Lung (tissue), 16 donors: Measurements from ENCODE around the gene AGTR2. TPM values are rescaled to one million over a fixed set of nuclear protein-coding genes. Genes with fewer than 3 reads are reported as not detected.
"Not testable (repeated sequence)": the region's sequence is repeated elsewhere in the genome, so short reads cannot be mapped to it uniquely, and the experiment has no call there.

ENCODE experiments used
- ATAC-seq: fragments of 200-7000 bp; cut with Tn5 transposase; one replicate; pipeline ENCODE4 v1.9.1; 2020; ENCODE audit warnings: moderate number of reproducible peaks; ENCODE audit not compliant: insufficient read depth, low FRiP score
- DNase-seq, 3 donors: peaks; one replicate each; pipeline ENCODE4 v3.0.0-alpha.2; 2013 to 2017
- H3K27ac ChIP-seq, 2 donors: one replicate each; pipeline ENCODE4 v1.5.1; 2013; ENCODE audit warnings: mild to moderate bottlenecking in 2 of 2, moderate library complexity in 2 of 2, control low read depth in 1 of 2, inconsistent platforms in 1 of 2, low read depth in 1 of 2, low read length in 1 of 2
- H3K27me3 ChIP-seq, 3 donors: one replicate each; pipeline ENCODE4 v1.5.1; 2013; ENCODE audit warnings: low read length in 2 of 3; ENCODE audit not compliant: control insufficient read depth in 3 of 3, insufficient read depth in 3 of 3
- H3K36me3 ChIP-seq, 4 donors: one replicate each; pipeline ENCODE4 v1.5.1; 2013; ENCODE audit warnings: low read length in 4 of 4, mild to moderate bottlenecking in 1 of 4, moderate library complexity in 1 of 4; ENCODE audit not compliant: control insufficient read depth in 4 of 4, insufficient read depth in 4 of 4
- H3K4me1 ChIP-seq, 5 donors: one replicate each; pipeline ENCODE4 v1.5.1; 2013; ENCODE audit warnings: low read length in 5 of 5, mild to moderate bottlenecking in 2 of 5, moderate library complexity in 1 of 5; ENCODE audit not compliant: control insufficient read depth in 5 of 5, insufficient read depth in 5 of 5
- H3K4me3 ChIP-seq: one replicate; pipeline ENCODE4 v1.5.1; 2013; ENCODE audit warnings: mild to moderate bottlenecking, control low read depth, moderate library complexity
- H3K9ac ChIP-seq, 2 donors: one replicate each; pipeline ENCODE4 v1.5.1; 2013; ENCODE audit warnings: low read length in 2 of 2, control low read depth in 1 of 2; ENCODE audit not compliant: insufficient read depth in 1 of 2
- H3K9me3 ChIP-seq, 4 donors: one replicate each; pipeline ENCODE4 v1.5.1; 2013; ENCODE audit warnings: low read length in 3 of 4, mild to moderate bottlenecking in 1 of 4, moderate library complexity in 1 of 4; ENCODE audit not compliant: control insufficient read depth in 4 of 4, insufficient read depth in 3 of 4
- CTCF ChIP-seq: IDR thresholded peaks from 2 replicates; pipeline ENCODE4 v1.5.1; 2012; ENCODE audit warnings: mild to moderate bottlenecking; ENCODE audit errors: control extremely low read depth, extremely low read depth
- WGBS, 2 donors: extraction: QIAGEN DNeasy Blood & Tissue Kit; methylation state at CpG; one replicate each; pipeline ENCODE4 v1.1.7; 2013; 5-methylcytosine and 5-hydroxymethylcytosine counted together
- long read RNA-seq, 5 donors: transcript quantifications; one replicate each; lab custom pipeline, GENCODE V29; 2026
- polyA plus RNA-seq, 2 donors: library from polyadenylated mRNA; stranded (reverse); fragments of 200-250 nt; gene quantifications; one replicate each; pipeline ENCODE4 v1.2.1, GENCODE V29; 2013
- total RNA-seq, 2 donors: library from RNA; depleted of rRNA in 1 of 2; stranded (reverse); fragments of >200 nt in 1 of 2; gene quantifications; one replicate each; pipeline ENCODE4 v1.2.1, GENCODE V29; 2014 to 2021
- donor health status: control.
- donor health status: control.
- donor health status: Bipolar disorder and iron deficiency.
- donor health status: healthy.
- donor health status: DM: yes; HTN: yes; CAD: no.

Gene AGTR2
- total RNA-seq (10 to 100 TPM; 33.8 to 35.0 TPM), polyA plus RNA-seq (10 to 100 TPM in 1 of 2 donors, under 1 TPM in 1; 0.06 to 12.2 TPM)
- long read RNA-seq, donor 1, partial matches to known transcripts, result 0 of 1 reads
- long read RNA-seq, donor 1, other reads (novel, unspliced or antisense), result 0 of 1 reads
- long read RNA-seq, donor 2, result 0 reads
- long read RNA-seq, donor 3, result 0 reads
- long read RNA-seq, donor 4, result 0 reads
- long read RNA-seq, donor 5, result 0 reads

GRCh38 chrX:116170511-116170910 is at the start of gene AGTR2:
TSS of gene AGTR2 (plus strand) at chrX:116170744. CDS start at chrX:116172281, 1,537 bp downstream.
- no peak for TF ChIP-seq CTCF
- 71 to 74% methylated on average over 3 of the region's 3 CpGs for WGBS, 2 donors
- Histone ChIP-seq H3K27ac (no peak within 1 kb of the TSS), H3K9me3 (no peaks in the 10 kb centered on the region), H3K9ac (no peak within 1 kb of the TSS), H3K36me3 (no peaks in the 10 kb centered on the region), H3K4me3 (no peak within 1 kb of the TSS), H3K4me1 (no peaks in the 10 kb centered on the region), H3K27me3 (peaks cover 0 to 45% (median 2%) of the 10 kb centered on the region in 3 donors)
- ATAC-seq, result no peak
- DNase-seq, result peak in 1 of 3 donors; percentile 2

GRCh38 chrX:116135277-116135676 is 35.3 kb upstream of the AGTR2 start:
- no peak for TF ChIP-seq CTCF

GRCh38 chrX:116141270-116141669 is 29.3 kb upstream of the AGTR2 start:
- H3K4me3 ChIP-seq, ATAC-seq, H3K4me1 ChIP-seq, H3K27ac ChIP-seq, H3K36me3 ChIP-seq, DNase-seq, H3K9me3 ChIP-seq, H3K9ac ChIP-seq: not testable (repeated sequence)
- WGBS, 2 donors, result 85 to 89% methylated on average over 1 of the region's 1 CpG
- H3K27me3 ChIP-seq, result peaks cover 0 to 33% (median 0%) of the 10 kb centered on the region in 3 donors

More at GRCh38 chrX:116135277-116135676, 35.3 kb upstream of the AGTR2 start:
- Histone ChIP-seq H3K4me1 (no peaks in the 10 kb centered on the region), H3K4me3 (no peak overlapping the region), H3K9ac (no peak overlapping the region), H3K36me3 (no peaks in the 10 kb centered on the region), H3K9me3 (no peaks in the 10 kb centered on the region), H3K27me3 (peaks cover 0 to 22% (median 0%) of the 10 kb centered on the region in 3 donors), H3K27ac (no peak overlapping the region)
- DNase-seq, result no peak
- ATAC-seq, result no peak
- WGBS, 2 donors, result 72 to 92% methylated on average over 1 of the region's 1 CpG

GRCh38 chrX:116142976-116143375 is 27.6 kb upstream of the AGTR2 start:
- peaks cover 0 to 34% (median 0%) of the 10 kb centered on the region in 3 donors for H3K27me3 ChIP-seq
- ATAC-seq, result no peak
- H3K9ac ChIP-seq, result no peak overlapping the region
- H3K9me3 ChIP-seq, result peaks cover 0 to 2% (median 0%) of the 10 kb centered on the region in 4 donors
- no peaks in the 10 kb centered on the region for H3K36me3 ChIP-seq
- no peak for DNase-seq
- WGBS, 2 donors, result 38 to 83% methylated on average over 2 of the region's 2 CpGs
- no peak overlapping the region for H3K4me3 ChIP-seq
- no peak for TF ChIP-seq CTCF
- no peaks in the 10 kb centered on the region for H3K4me1 ChIP-seq
- no peak overlapping the region for H3K27ac ChIP-seq
